A549 (cell line): Measurements from ENCODE around the gene TMEM74B. TPM values are rescaled to one million over a fixed set of nuclear protein-coding genes. Genes with fewer than 3 reads are reported as not detected.

Source experiments
- ATAC-seq, 2 experiments: fragments of 200-7000 bp in 1 of 2; fragments of >200 bp in 1 of 2; cut with Nextera tagmentation in 1 of 2; cut with Tn5 transposase in 1 of 2; 3 replicates each; pipeline versions ENCODE4 v1.8.0 to v1.9.1; 2018 to 2020; ENCODE audit warnings: mild to moderate bottlenecking in 1 of 2, moderate library complexity in 1 of 2
- CTCF ChIA-PET: fragments of 300-600 bp; sonication (Branson Sonifier 250); formaldehyde crosslinking; extraction: SDS; loops from one replicate; lab custom pipeline; 2021; ENCODE audit warnings: antibody characterized with exemption, inconsistent platforms; lab: Yijun Ruan, JAX
- POLR2A ChIA-PET: fragments of 350-600 bp; formaldehyde crosslinking; extraction: SDS; loops from one replicate; lab custom pipeline; 2021; ENCODE audit warnings: antibody characterized with exemption, inconsistent platforms; lab: Yijun Ruan, JAX
- DNase-seq, 2 experiments: peaks; one replicate each; pipeline versions ENCODE4 v3.0.0 to v3.0.0-alpha.2; 2011 to 2016; ENCODE audit warnings: low read depth in 1 of 2, low spot score in 1 of 2
- FAIRE-seq: peaks from 2 replicates; lab custom pipeline; 2011; peaks lifted over from hg19 to GRCh38; lab: Jason Lieb, UNC
- H3K27ac ChIP-seq, 2 experiments: fragments of >200 bp; sonication (Bioruptor Twin); formaldehyde crosslinking; 3 replicates each; pipeline ENCODE4 v1.5.1; 2016 to 2017
- H3K4me1 ChIP-seq: fragments of >200 bp; sonication (Bioruptor Twin); formaldehyde crosslinking; 3 replicates; pipeline ENCODE4 v1.6.1; 2016
- H3K4me2 ChIP-seq: fragments of >200 bp; sonication (Bioruptor Twin); formaldehyde crosslinking; 3 replicates; pipeline ENCODE4 v1.6.1; 2016
- H3K4me3 ChIP-seq: fragments of >200 bp; sonication (Bioruptor Twin); formaldehyde crosslinking; 3 replicates; pipeline ENCODE4 v1.5.1; 2016
- H3K9me3 ChIP-seq: fragments of >200 bp; sonication (Bioruptor Twin); formaldehyde crosslinking; 3 replicates; pipeline ENCODE4 v1.6.1; 2016
- ATOH8 ChIP-seq: fragments of 250-450 bp; sonication (Bioruptor Pico); IDR thresholded peaks from 2 replicates; pipeline ENCODE4 v1.5.0; 2020; ENCODE audit warnings: low read depth, mild to moderate bottlenecking, moderate library complexity
- BHLHE40 ChIP-seq: IDR thresholded peaks from 2 replicates; pipeline ENCODE4 v1.6.1; 2012; ENCODE audit warnings: low read depth, low read length, inconsistent platforms
- CBX2 ChIP-seq: fragments of 200-600 bp; sonication (generic); IDR thresholded peaks from 2 replicates; pipeline ENCODE4 v1.6.1; 2016; ENCODE audit warnings: low read depth, mild to moderate bottlenecking, borderline replicate concordance
- CHD2 ChIP-seq: fragments of 150-350 bp; IDR thresholded peaks from 2 replicates; pipeline ENCODE4 v1.6.1; 2014; ENCODE audit warnings: low read length; ENCODE audit not compliant: partially characterized antibody
- CHD4 ChIP-seq: fragments of 200-600 bp; sonication (generic); IDR thresholded peaks from 2 replicates; pipeline ENCODE4 v1.6.1; 2016; ENCODE audit warnings: antibody characterized with exemption, mild to moderate bottlenecking, borderline replicate concordance
- CTCF ChIP-seq: fragments of >200 bp; sonication (Bioruptor Twin); formaldehyde crosslinking; IDR thresholded peaks from 3 replicates; pipeline ENCODE4 v1.5.1; 2016
- E2F6 ChIP-seq: IDR thresholded peaks from 2 replicates; pipeline ENCODE4 v1.6.1; 2012; ENCODE audit warnings: low read depth, borderline replicate concordance
- EHMT2 ChIP-seq: fragments of 200-600 bp; sonication (generic); IDR thresholded peaks from 2 replicates; pipeline ENCODE4 v1.6.1; 2016; ENCODE audit warnings: antibody characterized with exemption, low read depth, mild to moderate bottlenecking, moderate library complexity
- ESRRA ChIP-seq: fragments of 150-350 bp; IDR thresholded peaks from 2 replicates; pipeline ENCODE4 v1.6.1; 2014; ENCODE audit warnings: mild to moderate bottlenecking, low read length, borderline replicate concordance
- FOSB ChIP-seq: fragments of 250-450 bp; sonication (Bioruptor Pico); IDR thresholded peaks from 2 replicates; pipeline ENCODE4 v1.5.0; 2020; ENCODE audit warnings: mild to moderate bottlenecking, moderate library complexity
- HDAC2 ChIP-seq: fragments of 200-600 bp; sonication (generic); IDR thresholded peaks from 2 replicates; pipeline ENCODE4 v1.6.1; 2016
- HMGXB4 ChIP-seq: fragments of 250-450 bp; sonication (Bioruptor Pico); IDR thresholded peaks from 2 replicates; pipeline ENCODE4 v1.5.0; 2021; ENCODE audit warnings: mild to moderate bottlenecking, moderate library complexity, borderline replicate concordance
- HOXA7 ChIP-seq: fragments of 250-450 bp; sonication (Bioruptor Pico); IDR thresholded peaks from 2 replicates; pipeline ENCODE4 v1.5.0; 2020; ENCODE audit warnings: mild to moderate bottlenecking, moderate library complexity
- KDM1A ChIP-seq: fragments of 200-600 bp; sonication (generic); IDR thresholded peaks from 2 replicates; pipeline ENCODE4 v1.6.1; 2016; ENCODE audit warnings: low read depth, mild to moderate bottlenecking
- MAX ChIP-seq: IDR thresholded peaks from 2 replicates; pipeline ENCODE4 v1.6.1; 2012
- NFE2L2 ChIP-seq: fragments of 150-350 bp; conservative IDR thresholded peaks from 2 replicates; pipeline ENCODE4 v1.6.1; 2014; ENCODE audit warnings: low read length
- NR3C1 ChIP-seq: fragments of >200 bp; sonication (Bioruptor Twin); formaldehyde crosslinking; IDR thresholded peaks from 3 replicates; pipeline ENCODE4 v1.6.1; 2017
- PHF8 ChIP-seq: fragments of 200-600 bp; sonication (generic); IDR thresholded peaks from 2 replicates; pipeline ENCODE4 v1.6.1; 2016; ENCODE audit warnings: low read depth, mild to moderate bottlenecking, antibody characterized with exemption, moderate library complexity, borderline replicate concordance
- POLR2A ChIP-seq: IDR thresholded peaks from 2 replicates; pipeline ENCODE4 v1.6.1; 2012; ENCODE audit warnings: mild to moderate bottlenecking, low read length
- RAD21 ChIP-seq, 2 experiments: fragments of >200 bp in 1 of 2; sonication (Bioruptor Twin) in 1 of 2; formaldehyde crosslinking in 1 of 2; IDR thresholded peaks in 1 of 2; conservative IDR thresholded peaks in 1 of 2; 2 replicates in 1 of 2; 3 replicates in 1 of 2; pipeline ENCODE4 v1.6.1; 2012 to 2018; ENCODE audit warnings: inconsistent platforms in 1 of 2
- RARB ChIP-seq: fragments of 250-450 bp; sonication (Bioruptor Pico); IDR thresholded peaks from 2 replicates; pipeline ENCODE4 v1.8.0; 2021; ENCODE audit warnings: mild to moderate bottlenecking, moderate library complexity
- RCOR1 ChIP-seq: fragments of 150-350 bp; IDR thresholded peaks from 2 replicates; pipeline ENCODE4 v1.6.1; 2014; ENCODE audit warnings: antibody characterized with exemption, low read length, low read depth
- RFX5 ChIP-seq: fragments of 450-650 bp; IDR thresholded peaks from 2 replicates; pipeline ENCODE4 v1.7.1; 2014; ENCODE audit warnings: antibody characterized with exemption, mild to moderate bottlenecking, moderate library complexity
- SMC3 ChIP-seq: fragments of >200 bp; sonication (Bioruptor Twin); formaldehyde crosslinking; IDR thresholded peaks from 3 replicates; pipeline ENCODE4 v1.6.1; 2018; ENCODE audit warnings: inconsistent platforms
- TFCP2L1 ChIP-seq: fragments of 250-450 bp; sonication (Bioruptor Pico); IDR thresholded peaks from 2 replicates; pipeline ENCODE4 v1.5.0; 2021; ENCODE audit warnings: mild to moderate bottlenecking
- WGBS: methylation state at CpG from one replicate; pipeline ENCODE4 v1.1.6; 2017; ENCODE audit errors: missing lambda C conversion rate; 5-methylcytosine and 5-hydroxymethylcytosine counted together
- polyA plus RNA-seq, 4 experiments: library from polyadenylated mRNA; depleted of rRNA in 3 of 4; stranded (reverse); fragments of >200 nt; fragmentation: RNase III in 1 of 4; extraction: RNeasy Plus Mini Kit Qiagen cat#74134 plus additional on column Dnase treatment in 1 of 4; gene quantifications; 2 replicates in 3 of 4; 3 replicates in 1 of 4; pipeline ENCODE4 v1.2.3, GENCODE V29; 2011 to 2017

TMEM74B gene
- polyA plus RNA-seq, 2 of the 4 experiments (the other 2 are of a cell fraction) = 2.9 to 3.4 TPM

- ChIA-PET CTCF (interaction anchor here (0.7 to 10.0 kb wide), 24 partner anchors 8 to 393 kb away, joined by 3 to 81 read pairs (median 4); partner anchors contain the start of genes FAM110A, NSFL1C and RAD21L1), POLR2A (no interaction called here)
- no peaks in the 10 kb centered on the region for H3K9me3 ChIP-seq
- H3K4me3 ChIP-seq = no peak overlapping the region
- ATAC-seq = peak; percentile 45 to 60; a peak in 5 of 6 replicates
- peak in 1 of 2 experiments; percentile 29 for DNase-seq
- no peak for TF ChIP-seq MAX
- TF ChIP-seq CBX2 = no peak
- no peak for TF ChIP-seq HDAC2
- TF ChIP-seq ESRRA = no peak
- TF ChIP-seq NFE2L2 = no peak
- TF ChIP-seq KDM1A = no peak
- no peak for TF ChIP-seq FOSB (CRISPR knock-in tag)
- TF ChIP-seq SMC3 = peak; percentile 28; the same call in 1 of the 3 replicates
- TF ChIP-seq PHF8 = no peak
- TF ChIP-seq NR3C1 = no peak
- TF ChIP-seq CTCF = peak; percentile 39
- TF ChIP-seq RFX5 = no peak
- TF ChIP-seq ATOH8 (CRISPR knock-in tag) = no peak
- TF ChIP-seq EHMT2 = no peak
- no peak for TF ChIP-seq POLR2A
- no peak for TF ChIP-seq TFCP2L1
- no peak for TF ChIP-seq CHD4
- no peak for TF ChIP-seq HOXA7 (CRISPR knock-in tag)
- TF ChIP-seq RAD21 (conservative IDR thresholded peaks at IDR 0.05 in 1 of 2, IDR thresholded peaks at IDR 0.05 in 1 of 2) = peak; percentile 45 to 58
- no peak for TF ChIP-seq BHLHE40
- no peak for TF ChIP-seq RARB
- no peak for TF ChIP-seq HMGXB4
- TF ChIP-seq CHD2 = no peak
- no peak for TF ChIP-seq E2F6
- no peak for TF ChIP-seq RCOR1
- 10% methylated on average over 5 of the region's 5 CpGs for WGBS
- no peak for FAIRE-seq
- H3K4me1 ChIP-seq = no peaks in the 10 kb centered on the region
- no peak overlapping the region for H3K27ac ChIP-seq
- H3K4me2 ChIP-seq = no peak overlapping the region
These were observed 24.9 kb upstream of the TMEM74B start for GRCh38 chr20:1209447-1210387.
